GM21360 (cell line): ENCODE data around the gene OR11H6.
"Not testable (repeated sequence)": the region's sequence is repeated elsewhere in the genome, so short reads cannot be mapped to it uniquely, and the experiment has no call there.

ENCODE experiments used
- ATAC-seq: cut with Tn5 transposase; IDR thresholded peaks from one replicate; pipeline ENCODE4 v1.9.1; 2021; ENCODE audit warnings: mild to moderate bottlenecking, moderate library complexity; ENCODE audit not compliant: unreplicated experiment

OR11H6 gene

DNA sequence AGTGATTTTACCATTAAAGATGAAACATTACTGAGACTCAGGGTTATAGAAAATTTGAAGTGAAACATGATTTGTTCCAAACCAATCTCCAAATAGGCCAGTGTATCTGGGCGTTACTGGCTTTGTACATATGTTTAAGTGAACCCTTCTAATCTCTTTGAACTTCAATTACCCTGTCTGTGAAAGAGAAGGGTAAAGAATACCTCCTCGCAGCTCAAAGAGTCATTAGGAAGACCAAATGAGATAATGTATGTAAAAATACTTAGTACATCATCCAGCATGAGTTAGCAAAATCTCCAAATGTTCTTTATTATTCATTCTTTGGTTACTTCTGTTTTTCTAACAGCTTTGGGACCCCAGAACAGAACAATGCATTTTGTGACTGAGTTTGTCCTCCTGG lies at the start of gene OR11H6:
OR11H6 (plus strand) TSS at position 301 of the 400 bp plus-strand sequence; CDS start at position 301, 0 bp downstream.
- ATAC-seq, result no peak

DNA sequence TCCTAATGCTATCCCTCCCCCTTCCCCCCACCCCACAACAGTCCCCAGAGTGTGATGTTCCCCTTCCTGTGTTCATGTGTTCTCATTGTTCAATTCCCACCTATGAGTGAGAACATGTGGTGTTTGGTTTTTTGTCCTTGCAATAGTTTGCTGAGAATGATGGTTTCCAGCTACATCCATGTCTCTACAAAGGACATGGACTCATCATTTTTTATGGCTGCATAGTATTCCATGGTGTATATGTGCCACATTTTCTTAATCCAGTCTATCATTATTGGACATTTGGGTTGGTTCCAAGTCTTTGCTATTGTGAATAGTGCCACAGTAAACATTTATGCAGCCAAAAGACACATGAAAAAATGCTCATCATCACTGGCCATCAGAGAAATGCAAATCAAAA lies 49.3 kb upstream of the OR11H6 start:
- not testable (repeated sequence) for ATAC-seq

GRCh38 chr14:20176330-20176729 lies 47.2 kb upstream of the OR11H6 start:
- no peak for ATAC-seq

- ATAC-seq, result no peak
These were observed 46.0 kb upstream of the OR11H6 start for GRCh38 chr14:20177433-20177974.

- ATAC-seq, result no peak
These were observed 44.3 kb upstream of the OR11H6 start for GRCh38 chr14:20179218-20179617.

DNA sequence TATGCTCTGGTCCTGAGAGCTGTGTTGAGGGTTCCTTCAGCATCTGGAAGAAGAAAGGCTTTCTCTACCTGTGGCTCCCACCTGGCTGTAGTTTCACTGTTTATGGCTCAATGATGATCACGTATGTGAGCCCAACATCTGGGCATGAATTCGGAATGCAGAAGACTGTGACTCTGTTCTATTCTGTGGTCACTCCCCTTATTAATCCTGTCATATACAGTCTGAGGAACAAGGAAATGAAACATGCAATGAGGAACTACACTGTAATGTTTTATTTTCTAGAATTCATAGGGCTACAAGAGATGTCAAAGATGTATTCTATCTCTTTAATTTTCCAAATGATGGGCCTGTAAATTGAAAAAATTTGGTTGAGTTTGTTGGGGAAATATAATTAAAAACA lies 43.6 kb upstream of the OR11H6 start:
- ATAC-seq, result no peak

GRCh38 chr14:20180486-20180885 lies 43.0 kb upstream of the OR11H6 start:
- no peak for ATAC-seq

DNA sequence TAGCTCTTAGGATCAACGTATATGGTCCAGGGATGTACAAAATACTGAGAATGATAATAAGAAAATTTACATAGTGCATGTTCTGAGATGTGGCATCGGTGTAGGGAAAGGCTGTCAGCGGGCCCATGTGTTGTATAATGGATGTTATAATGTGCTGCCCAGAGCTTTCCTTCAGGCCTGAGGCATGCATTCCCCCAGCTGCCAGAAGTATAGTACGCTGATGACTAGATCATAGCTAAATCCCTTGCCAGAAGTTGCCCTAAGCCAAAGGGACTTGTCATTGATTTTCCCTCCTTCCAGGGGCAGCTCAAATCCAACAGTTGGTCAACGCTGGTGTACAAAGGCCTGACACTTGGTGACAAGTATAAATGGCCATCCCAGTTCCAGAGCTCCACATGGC lies 39.3 kb upstream of the OR11H6 start:
- no peak for ATAC-seq

- no peak for ATAC-seq
These were observed 32.9 kb upstream of the OR11H6 start, which contains the start of gene OR11G2 for GRCh38 chr14:20190596-20190995. OR11G2 (plus strand) TSS chr14:20190896; CDS start chr14:20197438, 6,542 bp downstream.

- ATAC-seq, result no peak
These were observed 32.1 kb upstream of the OR11H6 start for GRCh38 chr14:20191396-20191795.

DNA sequence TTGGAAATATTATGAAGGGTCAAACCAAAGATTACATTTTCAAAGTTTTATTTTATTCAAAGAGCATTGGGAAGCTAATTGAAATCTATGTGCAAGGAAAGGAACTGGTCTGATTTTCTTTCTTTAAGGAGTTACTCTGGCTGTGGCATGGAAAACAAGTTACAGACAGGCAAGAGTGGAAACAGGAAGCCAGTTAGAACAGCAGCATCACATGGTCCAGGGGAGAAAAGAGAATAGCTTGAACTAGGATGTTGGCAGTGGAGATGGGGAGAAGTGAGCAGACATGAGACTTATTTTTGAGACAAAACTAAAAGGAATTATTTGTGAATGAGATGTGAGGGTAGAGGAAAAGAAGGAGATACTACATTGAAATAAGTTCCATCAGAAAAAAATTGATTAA lies 29.4 kb upstream of the OR11H6 start:
- ATAC-seq, result no peak

- ATAC-seq, result not testable (repeated sequence)
These were observed 28.3 kb upstream of the OR11H6 start for GRCh38 chr14:20195170-20195569.

DNA sequence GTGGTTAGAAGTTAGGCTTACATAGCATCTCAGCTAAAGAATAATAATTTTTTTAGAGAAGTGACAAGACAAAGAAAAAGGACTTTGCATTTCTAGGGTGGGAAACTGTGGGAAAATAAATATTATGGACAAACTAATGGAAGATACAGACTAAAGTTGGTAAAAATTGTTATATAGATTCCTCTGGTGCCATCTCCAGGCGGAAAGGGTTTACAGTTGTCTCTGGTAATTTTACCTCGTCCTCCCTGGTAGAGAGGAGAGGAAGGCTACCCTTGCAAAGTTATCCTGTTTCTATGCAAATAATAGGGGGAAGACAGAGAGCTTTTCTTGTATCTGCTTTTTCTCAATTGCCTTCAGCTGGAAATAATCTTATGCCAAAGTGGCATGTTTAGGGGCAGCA lies 27.6 kb upstream of the OR11H6 start:
- ATAC-seq, result no peak

GRCh38 chr14:20197459-20197858 lies 26.1 kb upstream of the OR11H6 start:
- no peak for ATAC-seq

DNA sequence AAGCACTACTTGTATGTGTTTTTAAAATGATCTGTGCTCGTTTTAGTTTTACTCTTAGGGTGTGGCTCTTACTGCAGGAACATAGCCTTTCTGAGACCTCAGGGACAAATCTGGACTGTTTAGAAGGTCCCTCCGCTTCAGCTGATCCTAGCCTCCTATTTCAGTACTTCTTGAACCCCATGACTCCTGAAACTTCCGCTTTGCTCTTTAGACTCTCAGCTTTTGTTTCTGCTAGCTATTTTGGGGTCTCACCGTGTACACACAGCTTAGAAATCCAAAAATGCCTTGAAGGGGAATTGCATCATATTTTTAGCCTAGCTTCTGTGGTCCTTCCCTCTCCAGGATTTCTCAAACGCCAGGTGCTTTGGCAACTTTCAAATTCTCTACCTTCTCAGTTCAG lies 24.5 kb upstream of the OR11H6 start:
- no peak for ATAC-seq

GRCh38 chr14:20204721-20205120 lies 18.8 kb upstream of the OR11H6 start:
- no peak for ATAC-seq

GRCh38 chr14:20209595-20209994 lies 13.9 kb upstream of the OR11H6 start:
- ATAC-seq, result no peak

GRCh38 chr14:20212406-20212805 lies 11.1 kb upstream of the OR11H6 start:
- ATAC-seq, result not testable (repeated sequence)

GRCh38 chr14:20215196-20215595 lies 8.3 kb upstream of the OR11H6 start:
- no peak for ATAC-seq

DNA sequence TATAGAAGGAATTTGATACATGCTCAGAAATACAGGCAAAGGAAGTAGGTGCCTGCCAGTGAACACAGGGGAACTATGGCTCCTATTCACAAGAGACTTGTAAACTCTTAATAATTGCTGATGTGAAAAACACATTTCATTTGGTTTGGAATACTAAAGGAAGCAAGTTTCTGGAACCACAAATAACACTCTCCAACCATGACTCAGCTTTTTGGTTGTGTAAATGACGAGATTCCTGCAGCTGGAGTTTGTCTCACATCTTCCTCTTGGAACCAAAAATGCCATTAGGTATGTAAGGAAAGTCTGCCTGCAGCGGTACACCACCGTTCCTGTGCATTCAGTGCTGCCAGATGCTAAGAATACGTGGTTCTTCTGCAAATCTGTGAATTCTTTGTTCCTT lies 4.5 kb upstream of the OR11H6 start:
- no peak for ATAC-seq

DNA sequence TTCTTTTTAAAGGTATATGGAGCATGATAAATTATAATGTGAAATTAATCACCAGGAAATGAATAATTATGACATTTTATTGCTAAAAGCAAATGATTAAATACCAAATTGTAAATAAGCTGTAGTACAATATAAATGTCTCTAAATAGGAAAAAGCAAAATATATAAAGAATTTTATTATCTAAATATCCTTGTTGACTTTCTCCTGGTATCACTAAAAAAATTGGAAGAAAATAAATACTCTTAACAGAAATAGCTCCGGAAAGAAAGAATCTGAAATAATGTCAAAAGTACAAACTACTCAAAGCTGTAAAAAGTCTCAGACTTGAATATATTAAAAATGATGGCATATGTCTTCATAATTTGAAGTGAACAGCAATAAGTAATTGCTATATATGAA lies 5.2 kb downstream of the OR11H6 start, which contains the start of gene OR11H7:
OR11H7 (plus strand) TSS at position 301 of the 400 bp plus-strand sequence.
- ATAC-seq, result no peak

- ATAC-seq, result not testable (repeated sequence)
These were observed 11.9 kb downstream of the OR11H6 start for GRCh38 chr14:20235415-20235814.

- ATAC-seq, result no peak
These were observed 24.2 kb downstream of the OR11H6 start for GRCh38 chr14:20247646-20248246.
